Stimulated activated CD8-positive, alpha-beta memory T cell treated with anti-CD3 and anti-CD28 coated beads, Interleukin-7, amount 100 ng/mL, for 24 hours (primary cell): Measurements from ENCODE around the gene NEUROD2.

Source experiments
- DNase-seq: peaks from one replicate; pipeline ENCODE4 v3.0.0-alpha.2; 2020; ENCODE audit warnings: low read depth

Gene NEUROD2

GRCh38 chr17:39618956-39619785, 11.5 kb upstream of the NEUROD2 start:
- no peak for DNase-seq

- DNase-seq, result no peak
Measured at GRCh38 chr17:39618246-39618913, 10.7 kb upstream of the NEUROD2 start.

- DNase-seq, result no peak
Measured at GRCh38 chr17:39617446-39618245, 9.9 kb upstream of the NEUROD2 start.

GRCh38 chr17:39617100-39617445, 9.4 kb upstream of the NEUROD2 start:
- no peak for DNase-seq

GRCh38 chr17:39615434-39615833, 7.7 kb upstream of the NEUROD2 start:
- DNase-seq, result no peak

GRCh38 chr17:39614545-39615157, 6.9 kb upstream of the NEUROD2 start:
- no peak for DNase-seq

- DNase-seq, result no peak
Measured at GRCh38 chr17:39612935-39613464, 5.3 kb upstream of the NEUROD2 start.

- no peak for DNase-seq
Measured at GRCh38 chr17:39612291-39612894, 4.7 kb upstream of the NEUROD2 start.

- no peak for DNase-seq
Measured at GRCh38 chr17:39611401-39612112, 3.8 kb upstream of the NEUROD2 start.

GRCh38 chr17:39609416-39610025, 1.8 kb upstream of the NEUROD2 start:
- DNase-seq, result no peak

GRCh38 chr17:39608142-39608981, 642 bp upstream of the NEUROD2 start:
- no peak for DNase-seq

- no peak for DNase-seq
Measured at GRCh38 chr17:39607057-39607850, 466 bp downstream of the NEUROD2 start.

- no peak for DNase-seq
Measured at GRCh38 chr17:39606434-39607056, 1.2 kb downstream of the NEUROD2 start.

GRCh38 chr17:39605492-39606433, 2.0 kb downstream of the NEUROD2 start:
- no peak for DNase-seq

- no peak for DNase-seq
Measured at GRCh38 chr17:39604911-39605491, 2.7 kb downstream of the NEUROD2 start.

GRCh38 chr17:39603304-39604016, 4.3 kb downstream of the NEUROD2 start:
- DNase-seq, result no peak
